SIG-M5 treated with dmso at 0.1 percent for 504 hours (cell line): Measurements from ENCODE around the gene CDK10.
"Not testable (repeated sequence)": the region's sequence is repeated elsewhere in the genome, so short reads cannot be mapped to it uniquely, and the experiment has no call there.

Source experiments
- DNase-seq: peaks from one replicate; lab custom pipeline; 2025; ENCODE audit not compliant: unreplicated experiment; lab: John Stamatoyannopoulos, UW

CDK10 gene

GRCh38 chr16:89695086-89695874 is 8.8 kb downstream of the CDK10 start:
- DNase-seq: no peak

GRCh38 chr16:89695875-89696669 is 9.6 kb downstream of the CDK10 start:
- DNase-seq: no peak

GRCh38 chr16:89696670-89697128 is 10.2 kb downstream of the CDK10 start:
- DNase-seq: no peak

GRCh38 chr16:89697161-89697615 is 10.7 kb downstream of the CDK10 start:
- DNase-seq: no peak

- DNase-seq: no peak
These were observed 11.3 kb downstream of the CDK10 start for GRCh38 chr16:89697616-89698331.

- not testable (repeated sequence) for DNase-seq
These were observed 12.2 kb downstream of the CDK10 start for GRCh38 chr16:89698717-89699116.

- DNase-seq: not testable (repeated sequence)
These were observed 13.2 kb downstream of the CDK10 start for GRCh38 chr16:89699629-89700099.

GRCh38 chr16:89700100-89700648 is 13.7 kb downstream of the CDK10 start:
- peak; percentile 98 for DNase-seq

GRCh38 chr16:89700649-89701424 is 14.3 kb downstream of the CDK10 start:
- DNase-seq: peak; percentile 36

- peak; percentile 91 for DNase-seq
These were observed 15.2 kb downstream of the CDK10 start, which contains the start of gene SPATA2L for GRCh38 chr16:89701425-89702406. SPATA2L (minus strand) TSS chr16:89701705; CDS start chr16:89701232, 473 bp downstream.

- no peak for DNase-seq
These were observed 17.8 kb downstream of the CDK10 start for GRCh38 chr16:89704281-89704680.

- DNase-seq: no peak
These were observed 18.5 kb downstream of the CDK10 start for GRCh38 chr16:89705006-89705405.

- no peak for DNase-seq
These were observed 20.2 kb downstream of the CDK10 start for GRCh38 chr16:89706518-89707260.

- no peak for DNase-seq
These were observed 21.2 kb downstream of the CDK10 start for GRCh38 chr16:89707695-89708094.

- DNase-seq: no peak
These were observed 22.0 kb downstream of the CDK10 start for GRCh38 chr16:89708481-89708931.

- DNase-seq: no peak
These were observed 22.7 kb downstream of the CDK10 start for GRCh38 chr16:89709166-89709565.

GRCh38 chr16:89709716-89710432 is 23.4 kb downstream of the CDK10 start:
- DNase-seq: no peak
